Transverse colon (tissue), 4 donors: Measurements from ENCODE around the gene FAM131B. TPM values are rescaled to one million over a fixed set of nuclear protein-coding genes. Genes with fewer than 3 reads are reported as not detected.
A peak's percentile ranks its signal among the peaks of the same experiment; 100 is the strongest.

Experiments used
- DNase-seq: peaks from one replicate; pipeline ENCODE4 v3.0.0-alpha.2; 2019
- H3K27ac ChIP-seq, 4 donors: fragments of 200-600 bp; sonication (generic); 2 replicates each; pipeline ENCODE4 v1.5.1; 2016 to 2018; ENCODE audit warnings: inconsistent platforms in 4 of 4
- H3K27me3 ChIP-seq: fragments of 200-600 bp; sonication (generic); 2 replicates; pipeline ENCODE4 v1.5.1; 2017; ENCODE audit warnings: inconsistent platforms
- H3K36me3 ChIP-seq, 4 donors: fragments of 200-600 bp; sonication (generic); 2 replicates each; pipeline ENCODE4 v1.5.1; 2017 to 2019; ENCODE audit warnings: inconsistent platforms in 4 of 4
- H3K4me1 ChIP-seq, 4 donors: fragments of 200-600 bp; sonication (generic); 2 replicates each; pipeline ENCODE4 v1.5.1; 2017 to 2020; ENCODE audit warnings: inconsistent platforms in 4 of 4
- H3K4me3 ChIP-seq, 4 donors: fragments of 200-600 bp; sonication (generic); 1 replicate in 1 of 4; 2 replicates in 3 of 4; pipeline versions ENCODE4 v1.5.1 to v1.6.1; 2017 to 2019; ENCODE audit warnings: inconsistent platforms in 4 of 4
- H3K9me3 ChIP-seq, 2 donors: fragments of 200-600 bp; sonication (generic); 2 replicates each; pipeline ENCODE4 v1.5.1; 2017 to 2019; ENCODE audit warnings: inconsistent platforms in 2 of 2
- CTCF ChIP-seq, 5 experiments: fragments of 200-600 bp in 3 of 5; fragments of 450-650 bp in 2 of 5; sonication (generic) in 3 of 5; IDR thresholded peaks; 1 replicate in 2 of 5; 2 replicates in 3 of 5; pipeline ENCODE4 v1.5.1; 2016 to 2017; ENCODE audit warnings: antibody characterized with exemption in 5 of 5, inconsistent platforms in 3 of 5, mild to moderate bottlenecking in 2 of 5, moderate library complexity in 1 of 5
- EP300 ChIP-seq: sonication (generic); formaldehyde crosslinking; IDR thresholded peaks from one replicate; pipeline ENCODE4 v1.6.1; 2017; ENCODE audit warnings: antibody characterized with exemption, low read depth
- POLR2A ChIP-seq: fragments of 450-650 bp; IDR thresholded peaks from one replicate; pipeline ENCODE4 v1.6.1; 2016; ENCODE audit warnings: antibody characterized with exemption, mild to moderate bottlenecking, moderate library complexity
- POLR2AphosphoS5 ChIP-seq, 3 donors: sonication (generic); formaldehyde crosslinking; IDR thresholded peaks; one replicate each; pipeline ENCODE4 v1.6.1; 2016; ENCODE audit warnings: antibody characterized with exemption in 3 of 3
- WGBS, 2 donors: methylation state at CpG; one replicate each; pipeline ENCODE4 v1.1.5; 2018; ENCODE audit warnings: low coverage in 1 of 2; 5-methylcytosine and 5-hydroxymethylcytosine counted together
- in situ Hi-C, 4 donors: fragments of 200-750 bp; cut with MboI; loops; one replicate each; pipeline versions ENCODE4 v1.15.0 to v1.15.1; 2017; ENCODE audit warnings: low sequenced_read_pairs in 3 of 4, low pct_ligation_motif_present in 1 of 4, low pct_unique_long_range_greater_than_20kb in 1 of 4
- intact Hi-C: fragments of 100-400 bp; cut with DNase I; formaldehyde crosslinking; loops from one replicate; pipeline ENCODE4 v1.15.1; 2023; ENCODE audit warnings: low total_unique reads
- total RNA-seq, 4 donors: library from RNA; depleted of rRNA; stranded (reverse); fragments of >200 nt; gene quantifications; one replicate each; pipeline ENCODE4 v1.1.0, GENCODE V29; 2016

The FAM131B gene
- total RNA-seq, 4 donors from 2014 or later, result 2.2 to 33.4 (median 4.7) TPM

- H3K4me1 ChIP-seq, result peaks cover 29 to 58% (median 36%) of the 10 kb centered on the region in 4 donors
- H3K9me3 ChIP-seq, result no peaks in the 10 kb centered on the region
- TF ChIP-seq EP300 (no peak), POLR2AphosphoS5 (IDR thresholded peaks at IDR 0.05) (peak in 2 of 3 donors; percentile 18 to 57)
- no peaks in the 10 kb centered on the region for H3K27me3 ChIP-seq
- DNase-seq, result peak; percentile 69
- peak overlapping the region; percentile 79 to 100 (median 96) for H3K4me3 ChIP-seq
- peak overlapping the region; percentile 93 to 99 (median 98) for H3K27ac ChIP-seq
- H3K36me3 ChIP-seq, result no peaks in the 10 kb centered on the region
- in situ Hi-C loops, result no loop called here
- intact Hi-C loops, result no loop called here
- 4% methylated on average over 52 of the region's 64 CpGs; no CpG with 5 or more reads in 1 of the 2 donors for WGBS, 2 donors
These were observed 19.1 kb upstream of the FAM131B start for GRCh38 chr7:143381427-143382125.

- 0% methylated on average over 61 of the region's 72 CpGs; no CpG with 5 or more reads in 1 of the 2 donors for WGBS, 2 donors
These were observed 18.3 kb upstream of the FAM131B start, which contains the start of gene ZYX for GRCh38 chr7:143380646-143381426. TSS of gene ZYX (plus strand) at chr7:143381345. CDS start at chr7:143381572, 227 bp downstream.

DNA sequence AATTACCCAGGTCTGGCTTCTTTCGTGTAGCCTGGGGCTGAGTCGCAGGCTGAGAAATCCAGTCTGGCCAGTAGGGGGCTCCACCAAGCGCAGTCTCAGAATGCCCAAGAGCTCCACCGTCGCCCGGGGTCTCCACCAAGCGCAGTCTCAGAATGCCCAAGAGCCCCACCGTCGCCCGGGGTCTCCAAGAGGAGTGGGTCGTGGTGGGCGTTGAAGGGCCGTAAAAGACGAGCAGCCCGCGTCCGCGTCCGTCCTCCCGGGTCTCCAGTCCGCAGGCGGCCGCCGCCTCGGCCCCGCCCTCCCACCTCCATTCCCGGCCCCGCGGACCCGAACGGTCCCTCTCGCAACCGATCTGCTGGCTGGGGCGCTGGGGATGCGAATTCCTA lies 17.7 kb upstream of the FAM131B start:
- Histone ChIP-seq H3K9me3 (no peaks in the 10 kb centered on the region), H3K4me3 (peak overlapping the region; percentile 79 to 100 (median 96)), H3K27ac (peak overlapping the region; percentile 93 to 99 (median 98)), H3K27me3 (no peaks in the 10 kb centered on the region), H3K36me3 (no peaks in the 10 kb centered on the region), H3K4me1 (peaks cover 23 to 58% (median 31%) of the 10 kb centered on the region in 4 donors)
- TF ChIP-seq CTCF (IDR thresholded peaks at IDR 0.05) (peak; percentile 94 to 98 (median 95)), POLR2A (no peak), POLR2AphosphoS5 (IDR thresholded peaks at IDR 0.05) (peak in 1 of 3 donors; percentile 4), EP300 (no peak)
- in situ Hi-C loops (no loop called here), intact Hi-C loops (no loop called here)
- DNase-seq, result peak; percentile 92
- WGBS, 2 donors, result 0% methylated on average over 2 to 18 of the region's 35 CpGs

More at GRCh38 chr7:143380646-143381426, 18.3 kb upstream of the FAM131B start, which contains the start of gene ZYX:
- Histone ChIP-seq H3K4me3 (peak within 1 kb of the TSS; percentile 79 to 100 (median 96)), H3K9me3 (no peaks in the 10 kb centered on the region), H3K27me3 (no peaks in the 10 kb centered on the region), H3K36me3 (no peaks in the 10 kb centered on the region), H3K27ac (peak within 1 kb of the TSS; percentile 93 to 99 (median 98)), H3K4me1 (peaks cover 25 to 58% (median 32%) of the 10 kb centered on the region in 4 donors)
- peak; percentile 92 for TF ChIP-seq POLR2A
- TF ChIP-seq EP300, result no peak
- peak; percentile 91 to 96 (median 95) for TF ChIP-seq POLR2AphosphoS5 (IDR thresholded peaks at IDR 0.05)
- no peak for TF ChIP-seq CTCF (IDR thresholded peaks at IDR 0.05)
- intact Hi-C loops (no loop called here), in situ Hi-C loops (no loop called here)
- DNase-seq, result peak; percentile 97

GRCh38 chr7:143379611-143380259 lies 17.2 kb upstream of the FAM131B start:
- in situ Hi-C loops (no loop called here), intact Hi-C loops (no loop called here)
- H3K4me1 ChIP-seq, result peaks cover 21 to 58% (median 29%) of the 10 kb centered on the region in 4 donors
- no peaks in the 10 kb centered on the region for H3K9me3 ChIP-seq
- 21 to 26% methylated on average over 10 to 15 of the region's 15 CpGs for WGBS, 2 donors
- no peak for DNase-seq
- TF ChIP-seq POLR2A (no peak), EP300 (no peak), CTCF (IDR thresholded peaks at IDR 0.05) (no peak), POLR2AphosphoS5 (IDR thresholded peaks at IDR 0.05) (no peak)
- H3K27ac ChIP-seq, result peak overlapping the region; percentile 93 to 99 (median 98)
- H3K4me3 ChIP-seq, result peak overlapping the region in 3 of 4 donors; percentile 79 to 100 (median 92)
- H3K27me3 ChIP-seq, result no peaks in the 10 kb centered on the region
- no peaks in the 10 kb centered on the region for H3K36me3 ChIP-seq
